Loucy (cell line): ENCODE data around the gene KCNC4.

Experiments
- H2AFZ ChIP-seq: fragments of 200-600 bp; sonication (generic); 2 replicates; pipeline ENCODE4 v1.6.0; 2016; ENCODE audit warnings: antibody characterized with exemption, mild to moderate bottlenecking, low read length, moderate library complexity
- H3F3A ChIP-seq: fragments of 200-600 bp; 2 replicates; pipeline ENCODE4 v1.6.0; 2016; ENCODE audit warnings: antibody characterized with exemption, low read depth, mild to moderate bottlenecking
- H3K27me3 ChIP-seq: fragments of 200-600 bp; sonication (generic); 2 replicates; pipeline ENCODE4 v1.6.1; 2014; ENCODE audit warnings: low read length, mild to moderate bottlenecking; ENCODE audit not compliant: insufficient read depth, poor library complexity, severe bottlenecking
- H3K36me3 ChIP-seq: fragments of 200-600 bp; sonication (generic); 2 replicates; pipeline ENCODE4 v1.6.1; 2016; ENCODE audit warnings: low read length; ENCODE audit not compliant: insufficient read depth
- H3K4me1 ChIP-seq: fragments of 200-600 bp; sonication (generic); 2 replicates; pipeline ENCODE4 v1.5.1; 2014; ENCODE audit warnings: low read length, mild to moderate bottlenecking; ENCODE audit not compliant: insufficient read depth, poor library complexity, severe bottlenecking
- H3K4me2 ChIP-seq: fragments of 200-600 bp; sonication (generic); 2 replicates; pipeline ENCODE4 v1.6.0; 2014; ENCODE audit warnings: antibody characterized with exemption, low read length, low read depth, mild to moderate bottlenecking; ENCODE audit not compliant: poor library complexity, severe bottlenecking
- H3K4me3 ChIP-seq: fragments of 200-600 bp; sonication (generic); 2 replicates; pipeline ENCODE4 v1.5.1; 2014; ENCODE audit warnings: low read length, mild to moderate bottlenecking, mixed read lengths; ENCODE audit not compliant: poor library complexity, severe bottlenecking
- H3K79me2 ChIP-seq: fragments of 200-600 bp; sonication (generic); 2 replicates; pipeline ENCODE4 v1.6.1; 2014; ENCODE audit warnings: low read length; ENCODE audit not compliant: insufficient read depth
- H3K9ac ChIP-seq: fragments of 200-600 bp; sonication (generic); 2 replicates; pipeline ENCODE4 v1.6.0; 2014; ENCODE audit warnings: mild to moderate bottlenecking, low read depth, low read length, moderate library complexity; ENCODE audit not compliant: poor library complexity, severe bottlenecking
- H3K9me2 ChIP-seq: fragments of 200-600 bp; sonication (generic); replicated peaks from 2 replicates; pipeline ENCODE4 v1.6.1; 2016; ENCODE audit warnings: low read depth, low read length, mixed read lengths
- H3K9me3 ChIP-seq: fragments of 200-600 bp; sonication (generic); 2 replicates; pipeline ENCODE4 v1.6.1; 2014; ENCODE audit warnings: mild to moderate bottlenecking, antibody characterized with exemption, low read length, low read depth; ENCODE audit not compliant: insufficient read depth
- H4K20me1 ChIP-seq: fragments of 200-600 bp; sonication (generic); 2 replicates; pipeline ENCODE4 v1.6.0; 2014; ENCODE audit warnings: antibody characterized with exemption, low read length, mild to moderate bottlenecking; ENCODE audit not compliant: insufficient read depth, poor library complexity, severe bottlenecking
- CTCF ChIP-seq: fragments of 200-600 bp; sonication (generic); conservative IDR thresholded peaks from 2 replicates; pipeline ENCODE4 v1.5.1; 2014; ENCODE audit warnings: mild to moderate bottlenecking, antibody characterized with exemption, low read length
- EZH2phosphoT487 ChIP-seq: fragments of 200-600 bp; IDR thresholded peaks from 2 replicates; pipeline ENCODE4 v1.6.1; 2018; ENCODE audit warnings: antibody characterized with exemption, mild to moderate bottlenecking, moderate library complexity, borderline replicate concordance

KCNC4 gene

GRCh38 chr1:110250008-110250407, 39.9 kb downstream of the KCNC4 start:
- no peak overlapping the region for H2AFZ ChIP-seq
- no peaks in the 10 kb centered on the region for H4K20me1 ChIP-seq
- no peaks in the 10 kb centered on the region for H3K36me3 ChIP-seq
- no peak overlapping the region for H3K9ac ChIP-seq
- H3K9me3 ChIP-seq: no peaks in the 10 kb centered on the region
- no peak for TF ChIP-seq EZH2phosphoT487
- no peak for TF ChIP-seq CTCF
- no peak overlapping the region for H3K4me2 ChIP-seq
- no peaks in the 10 kb centered on the region for H3K4me1 ChIP-seq
- no peaks in the 10 kb centered on the region for H3K9me2 ChIP-seq
- H3K27me3 ChIP-seq: no peaks in the 10 kb centered on the region
- H3K79me2 ChIP-seq: no peaks in the 10 kb centered on the region
- H3K4me3 ChIP-seq: no peak overlapping the region
- no peaks in the 10 kb centered on the region for H3F3A ChIP-seq

GRCh38 chr1:110250749-110251148, 40.6 kb downstream of the KCNC4 start:
- no peak overlapping the region for H2AFZ ChIP-seq
- peaks cover 6% of the 10 kb centered on the region for H3K4me1 ChIP-seq
- TF ChIP-seq EZH2phosphoT487: no peak
- TF ChIP-seq CTCF: no peak
- no peak overlapping the region for H3K4me3 ChIP-seq
- no peaks in the 10 kb centered on the region for H4K20me1 ChIP-seq
- H3K36me3 ChIP-seq: no peaks in the 10 kb centered on the region
- no peaks in the 10 kb centered on the region for H3K27me3 ChIP-seq
- H3F3A ChIP-seq: no peaks in the 10 kb centered on the region
- no peak overlapping the region for H3K9ac ChIP-seq
- H3K9me2 ChIP-seq: no peaks in the 10 kb centered on the region
- H3K9me3 ChIP-seq: no peaks in the 10 kb centered on the region
- no peaks in the 10 kb centered on the region for H3K79me2 ChIP-seq
- H3K4me2 ChIP-seq: no peak overlapping the region

- H3K36me3 ChIP-seq: no peaks in the 10 kb centered on the region
- no peak overlapping the region for H3K4me3 ChIP-seq
- H3K4me1 ChIP-seq: peaks cover 6% of the 10 kb centered on the region
- H3K79me2 ChIP-seq: no peaks in the 10 kb centered on the region
- TF ChIP-seq EZH2phosphoT487 (no peak), CTCF (no peak)
- H3K4me2 ChIP-seq: no peak overlapping the region
- no peaks in the 10 kb centered on the region for H4K20me1 ChIP-seq
- no peaks in the 10 kb centered on the region for H3K9me3 ChIP-seq
- H2AFZ ChIP-seq: no peak overlapping the region
- no peaks in the 10 kb centered on the region for H3K27me3 ChIP-seq
- no peaks in the 10 kb centered on the region for H3K9me2 ChIP-seq
- H3F3A ChIP-seq: no peaks in the 10 kb centered on the region
- H3K9ac ChIP-seq: no peak overlapping the region
Observed at GRCh38 chr1:110253213-110253612, 43.1 kb downstream of the KCNC4 start.
